Muscle layer of duodenum (tissue), 2 donors: Measurements from ENCODE around the gene SERGEF.

Source experiments
- H3K27ac ChIP-seq: one replicate; pipeline ENCODE4 v1.7.0; 2013; ENCODE audit warnings: mild to moderate bottlenecking, low read length
- H3K27me3 ChIP-seq: one replicate; pipeline ENCODE4 v1.7.0; 2013; ENCODE audit warnings: low read depth, mild to moderate bottlenecking, control low read depth, low read length
- H3K36me3 ChIP-seq, 2 donors: one replicate each; pipeline ENCODE4 v1.7.0; 2013; ENCODE audit warnings: low read length in 2 of 2, control low read depth in 1 of 2, mild to moderate bottlenecking in 1 of 2; ENCODE audit not compliant: insufficient read depth in 2 of 2, control insufficient read depth in 1 of 2
- H3K4me1 ChIP-seq, 2 donors: one replicate each; pipeline ENCODE4 v1.7.0; 2013; ENCODE audit warnings: low read length in 2 of 2, mild to moderate bottlenecking in 2 of 2, control low read depth in 1 of 2, moderate library complexity in 1 of 2; ENCODE audit not compliant: insufficient read depth in 2 of 2, control insufficient read depth in 1 of 2
- H3K4me3 ChIP-seq, 2 donors: one replicate each; pipeline ENCODE4 v1.7.0; 2013; ENCODE audit warnings: low read length in 2 of 2, low read depth in 1 of 2, mild to moderate bottlenecking in 1 of 2
- H3K9me3 ChIP-seq, 2 donors: one replicate each; pipeline ENCODE4 v1.7.0; 2013; ENCODE audit warnings: low read length in 2 of 2, control low read depth in 1 of 2, mild to moderate bottlenecking in 1 of 2; ENCODE audit not compliant: control insufficient read depth in 1 of 2
- donor health status: healthy.

Gene SERGEF

GRCh38 chr11:17751558-17751957 lies 261.3 kb downstream of the SERGEF start:
- no peaks in the 10 kb centered on the region for H3K9me3 ChIP-seq
- no peaks in the 10 kb centered on the region for H3K4me1 ChIP-seq
- H3K36me3 ChIP-seq, result no peaks in the 10 kb centered on the region
- H3K4me3 ChIP-seq, result no peak overlapping the region
- no peaks in the 10 kb centered on the region for H3K27me3 ChIP-seq
- H3K27ac ChIP-seq, result no peak overlapping the region

- H3K27ac ChIP-seq, result no peak overlapping the region
- no peaks in the 10 kb centered on the region for H3K4me1 ChIP-seq
- no peaks in the 10 kb centered on the region for H3K27me3 ChIP-seq
Measured at GRCh38 chr11:17750801-17751165, 262.1 kb downstream of the SERGEF start.

GRCh38 chr11:17750013-17750800 lies 262.6 kb downstream of the SERGEF start:
- Histone ChIP-seq H3K4me3 (no peak overlapping the region), H3K36me3 (no peaks in the 10 kb centered on the region), H3K9me3 (no peaks in the 10 kb centered on the region), H3K27me3 (no peaks in the 10 kb centered on the region), H3K4me1 (no peaks in the 10 kb centered on the region), H3K27ac (no peak overlapping the region)

More at GRCh38 chr11:17750801-17751165, 262.1 kb downstream of the SERGEF start:
- Histone ChIP-seq H3K9me3 (no peaks in the 10 kb centered on the region), H3K36me3 (no peaks in the 10 kb centered on the region), H3K4me3 (no peak overlapping the region)

GRCh38 chr11:17748761-17749721 lies 263.8 kb downstream of the SERGEF start:
- Histone ChIP-seq H3K4me1 (no peaks in the 10 kb centered on the region), H3K9me3 (no peaks in the 10 kb centered on the region), H3K27ac (no peak overlapping the region), H3K36me3 (no peaks in the 10 kb centered on the region), H3K4me3 (no peak overlapping the region), H3K27me3 (no peaks in the 10 kb centered on the region)

- H3K36me3 ChIP-seq, result no peaks in the 10 kb centered on the region
Measured at GRCh38 chr11:17748044-17748443, 264.8 kb downstream of the SERGEF start.

GRCh38 chr11:17747131-17747955 lies 265.5 kb downstream of the SERGEF start:
- Histone ChIP-seq H3K27ac (no peak overlapping the region), H3K27me3 (no peaks in the 10 kb centered on the region), H3K9me3 (no peaks in the 10 kb centered on the region), H3K4me3 (no peak overlapping the region), H3K36me3 (no peaks in the 10 kb centered on the region), H3K4me1 (no peaks in the 10 kb centered on the region)

More at GRCh38 chr11:17748044-17748443, 264.8 kb downstream of the SERGEF start:
- Histone ChIP-seq H3K27ac (no peak overlapping the region), H3K4me3 (no peak overlapping the region), H3K27me3 (no peaks in the 10 kb centered on the region), H3K9me3 (no peaks in the 10 kb centered on the region), H3K4me1 (no peaks in the 10 kb centered on the region)

- no peaks in the 10 kb centered on the region for H3K27me3 ChIP-seq
- H3K4me1 ChIP-seq, result no peaks in the 10 kb centered on the region
- no peaks in the 10 kb centered on the region for H3K9me3 ChIP-seq
- H3K36me3 ChIP-seq, result no peaks in the 10 kb centered on the region
- H3K4me3 ChIP-seq, result no peak overlapping the region
- no peak overlapping the region for H3K27ac ChIP-seq
Measured at GRCh38 chr11:17746096-17746495, 266.8 kb downstream of the SERGEF start.

- Histone ChIP-seq H3K9me3 (no peaks in the 10 kb centered on the region), H3K27ac (no peak overlapping the region), H3K4me3 (no peak overlapping the region), H3K4me1 (no peaks in the 10 kb centered on the region), H3K27me3 (no peaks in the 10 kb centered on the region), H3K36me3 (no peaks in the 10 kb centered on the region)
Measured at GRCh38 chr11:17745023-17745772, 267.6 kb downstream of the SERGEF start.

GRCh38 chr11:17744151-17744940 lies 268.5 kb downstream of the SERGEF start:
- Histone ChIP-seq H3K27ac (no peak overlapping the region), H3K27me3 (peaks cover 1% of the 10 kb centered on the region), H3K36me3 (no peaks in the 10 kb centered on the region), H3K4me3 (no peak overlapping the region), H3K4me1 (no peaks in the 10 kb centered on the region), H3K9me3 (no peaks in the 10 kb centered on the region)

- peaks cover 7% of the 10 kb centered on the region for H3K27me3 ChIP-seq
- no peak overlapping the region for H3K27ac ChIP-seq
- no peaks in the 10 kb centered on the region for H3K4me1 ChIP-seq
- H3K4me3 ChIP-seq, result no peak overlapping the region
- no peaks in the 10 kb centered on the region for H3K9me3 ChIP-seq
- H3K36me3 ChIP-seq, result no peaks in the 10 kb centered on the region
Measured at GRCh38 chr11:17743808-17744119, 269.1 kb downstream of the SERGEF start.
